ENCODE measurements around the gene GPX3. TPM values are rescaled to one million over a fixed set of nuclear protein-coding genes. Genes with fewer than 3 reads are reported as not detected.

GPX3 gene
- total and polyA plus RNA-seq, 2 of the 8 experiments (the other 6 are each of a cell fraction or from before 2014, with no cell fraction given), result 27.8 to 77.9 TPM

DNA sequence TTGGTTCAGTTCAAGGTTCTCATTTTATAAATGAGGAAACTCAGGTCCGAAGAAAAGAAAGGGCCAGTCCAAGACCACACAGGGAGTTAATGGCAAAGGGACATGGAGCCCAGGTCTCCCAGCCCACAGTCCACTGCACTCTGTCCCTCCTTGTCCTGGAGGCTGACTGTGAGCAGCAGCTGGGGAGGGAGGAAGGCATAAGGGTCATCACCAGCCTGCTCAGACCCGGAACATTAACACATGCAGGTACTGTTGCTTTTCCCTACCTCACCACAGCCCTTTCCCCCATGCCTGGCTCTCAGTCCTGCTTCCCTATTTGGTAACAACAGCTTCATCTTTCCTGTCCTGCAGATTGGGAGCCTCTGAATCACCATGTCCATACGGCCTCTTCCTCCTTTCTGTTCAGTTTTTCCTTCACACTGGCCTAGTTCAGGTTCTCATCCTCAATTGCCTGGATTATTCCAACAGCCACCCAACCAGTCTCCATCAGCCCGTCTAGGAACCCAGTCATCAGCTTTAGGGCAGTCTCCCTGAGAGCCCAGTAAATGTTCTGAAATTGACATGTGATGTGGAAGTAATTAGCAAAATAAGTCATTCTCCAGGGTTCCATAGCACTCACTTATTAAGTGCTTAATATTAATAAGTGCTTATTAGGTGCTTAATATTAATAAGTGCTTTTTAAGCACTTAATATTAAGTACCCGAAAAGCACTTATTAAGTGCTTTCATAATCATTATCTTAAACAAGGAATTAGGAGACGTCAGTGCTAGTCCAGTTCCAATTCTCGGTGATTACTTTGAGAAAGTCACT, 4.3 kb downstream of the GPX3 start:
- no peak overlapping the region for H2AK5ac ChIP-seq (ENCODE audit: low read depth, low read length)
- H3K18ac ChIP-seq (ENCODE audit: extremely low read depth, low read length), result no peak overlapping the region
- H2BK5ac ChIP-seq (ENCODE audit: low read depth, low read length), result no peak overlapping the region
- H4K20me1 ChIP-seq (replicated peaks in 1 of 2; ENCODE audit: control insufficient read depth in 1 of 2, insufficient read depth in 2 of 2, low read length in 2 of 2), result peaks cover 0 to 3% of the 10 kb centered on the region in 2 experiments
- H3K79me2 ChIP-seq (ENCODE audit: control insufficient read depth in 1 of 2, insufficient read depth in 2 of 2, low read length in 2 of 2), result no peaks in the 10 kb centered on the region
- no peak for TF ChIP-seq RAD21 (IDR thresholded peaks at IDR 0.05 in 1 of 2, conservative IDR thresholded peaks at IDR 0.05 in 1 of 2; ENCODE audit: low read depth in 2 of 2, low read length in 2 of 2)
- no peak for TF ChIP-seq ZNF274 (IDR thresholded peaks at IDR 0.05; ENCODE audit: borderline replicate concordance, extremely low read depth, low read length)
- no peak for TF ChIP-seq EZH2 (IDR thresholded peaks at IDR 0.05; ENCODE audit: low read depth, low read length, severe bottlenecking)
- no peak for TF ChIP-seq FOSL1 (IDR thresholded peaks at IDR 0.05; ENCODE audit: insufficient read depth, low read depth, low read length)
- no peak overlapping the region for H2BK12ac ChIP-seq (ENCODE audit: low read depth, low read length)
- H2BK120ac ChIP-seq (replicated peaks; ENCODE audit: low read depth, low read length), result no peak overlapping the region
- no peak overlapping the region for H3K14ac ChIP-seq (ENCODE audit: insufficient read length)
- 89% methylated on average over 6 of the region's 7 CpGs; no CpG with 5 or more reads in 1 of the 2 experiments for WGBS, 2 experiments (ENCODE audit: extremely low coverage in 1 of 2, insufficient coverage in 1 of 2, insufficient read length in 1 of 2, insufficient replicate concordance in 2 of 2, low coverage in 1 of 2, low lambda C conversion rate in 2 of 2, missing lambda C conversion rate in 1 of 2)
- POLR2A ChIA-PET (ENCODE audit: partially characterized antibody), result no interaction called here
- no peak overlapping the region for H2BK20ac ChIP-seq (ENCODE audit: low read length)
- peak overlapping the region; percentile 29; the same call in 1 of the 2 replicates for H4K8ac ChIP-seq (ENCODE audit: extremely low read depth, insufficient read depth, low read length)
- peaks cover 0 to 5% (median 5%) of the 10 kb centered on the region in 4 experiments; a peak in 6 of 7 replicates for H3K27me3 ChIP-seq (replicated peaks in 1 of 4; ENCODE audit: control insufficient read depth in 3 of 4, extremely low read depth in 1 of 4, insufficient read depth in 3 of 4, low read length in 3 of 4)
- no peaks in the 10 kb centered on the region; the same call in 1 of the 2 replicates for H3K79me1 ChIP-seq (ENCODE audit: low read depth, low read length)
- no peak for DNase-seq (ENCODE audit: low read depth in 1 of 2, low spot score in 2 of 2)
- no peak overlapping the region for H2BK15ac ChIP-seq (ENCODE audit: low read length)
- H4K91ac ChIP-seq (replicated peaks; ENCODE audit: insufficient read length, low read length), result no peak overlapping the region
- no peak for FAIRE-seq
- peaks cover 0 to 1% (median 0%) of the 10 kb centered on the region in 4 experiments; a peak in 1 of 7 replicates for H3K4me1 ChIP-seq (replicated peaks in 1 of 4; ENCODE audit: control insufficient read depth in 3 of 4, insufficient read depth in 4 of 4, low read length in 3 of 4)
- H3K23ac ChIP-seq (ENCODE audit: insufficient read length), result no peak overlapping the region
- H4K5ac ChIP-seq (ENCODE audit: insufficient read length, low read depth, low read length), result no peak overlapping the region
- no peak overlapping the region for H2AFZ ChIP-seq (ENCODE audit: low read length)
- H3K9me3 ChIP-seq (ENCODE audit: insufficient read depth in 2 of 2, low read depth in 1 of 2, low read length in 1 of 2), result no peaks in the 10 kb centered on the region
- no peak overlapping the region for H3K56ac ChIP-seq (replicated peaks; ENCODE audit: insufficient read length, low read depth, low read length)
- H3K4ac ChIP-seq (replicated peaks; ENCODE audit: insufficient read length, low read depth, low read length), result no peak overlapping the region
- no peak overlapping the region for H3K4me2 ChIP-seq (ENCODE audit: insufficient read depth in 1 of 2, low read depth in 2 of 2, low read length in 2 of 2)
- H3K4me3 ChIP-seq (ENCODE audit: extremely low read depth in 1 of 4, insufficient read depth in 2 of 4, low read depth in 3 of 4, low read length in 4 of 4), result no peak overlapping the region
- H3K36me3 ChIP-seq (ENCODE audit: control insufficient read depth in 2 of 4, insufficient read depth in 4 of 4, low read length in 3 of 4), result peaks cover 0 to 3% (median 0%) of the 10 kb centered on the region in 4 experiments; a peak in 2 of 8 replicates
- H3K23me2 ChIP-seq (ENCODE audit: low read depth, low read length), result peaks cover 8% of the 10 kb centered on the region; the same call in 1 of the 2 replicates
- H3K9ac ChIP-seq (replicated peaks in 1 of 4; ENCODE audit: extremely low read depth in 1 of 4, low read depth in 3 of 4, low read length in 3 of 4), result no peak overlapping the region
- CTCF ChIA-PET (ENCODE audit: partially characterized antibody), result interaction anchor here (0.8 to 5.2 kb wide), 9 partner anchors 8 to 90 kb away, joined by 3 to 25 read pairs (median 3); no protein-coding TSS in a partner anchor
- no peak overlapping the region for H3K27ac ChIP-seq (ENCODE audit: low read depth, low read length)
